HUES64 (cell line): ENCODE results near the gene CHI3L2.

Source experiments
- H3K27ac ChIP-seq: 2 replicates; pipeline ENCODE4 v1.7.0; 2013; ENCODE audit warnings: low read depth, low read length, inconsistent platforms
- H3K27me3 ChIP-seq: 2 replicates; pipeline ENCODE4 v1.6.1; 2013; ENCODE audit warnings: mild to moderate bottlenecking, low read length; ENCODE audit not compliant: insufficient read depth
- H3K36me3 ChIP-seq: 2 replicates; pipeline ENCODE4 v1.6.1; 2013; ENCODE audit warnings: mild to moderate bottlenecking, low read length; ENCODE audit not compliant: insufficient read depth
- H3K4me1 ChIP-seq: 2 replicates; pipeline ENCODE4 v1.6.1; 2013; ENCODE audit warnings: mild to moderate bottlenecking, low read length, moderate library complexity; ENCODE audit not compliant: insufficient read depth
- H3K4me3 ChIP-seq: 2 replicates; pipeline ENCODE4 v1.5.1; 2013; ENCODE audit warnings: mild to moderate bottlenecking, low read length, moderate library complexity
- H3K9ac ChIP-seq: 2 replicates; pipeline ENCODE4 v1.6.1; 2013; ENCODE audit warnings: mild to moderate bottlenecking, low read depth, low read length
- H3K9me3 ChIP-seq: 2 replicates; pipeline ENCODE4 v1.6.1; 2013; ENCODE audit warnings: low read depth, low read length; ENCODE audit not compliant: insufficient read depth
- WGBS: fragments of 150-250, 120-280 bp; methylation state at CpG from one replicate; pipeline ENCODE4 v1.1.7; 2013; ENCODE audit warnings: missing lambda C conversion rate; 5-methylcytosine and 5-hydroxymethylcytosine counted together

Gene CHI3L2

GRCh38 chr1:111195002-111195684, 32.4 kb upstream of the CHI3L2 start:
- Histone ChIP-seq H3K4me1 (no peaks in the 10 kb centered on the region), H3K4me3 (no peak overlapping the region), H3K27me3 (no peaks in the 10 kb centered on the region), H3K9me3 (no peaks in the 10 kb centered on the region), H3K9ac (no peak overlapping the region; the same call in 1 of the 2 replicates), H3K27ac (no peak overlapping the region), H3K36me3 (no peaks in the 10 kb centered on the region)
- WGBS: 91% methylated on average over 4 of the region's 4 CpGs

DNA sequence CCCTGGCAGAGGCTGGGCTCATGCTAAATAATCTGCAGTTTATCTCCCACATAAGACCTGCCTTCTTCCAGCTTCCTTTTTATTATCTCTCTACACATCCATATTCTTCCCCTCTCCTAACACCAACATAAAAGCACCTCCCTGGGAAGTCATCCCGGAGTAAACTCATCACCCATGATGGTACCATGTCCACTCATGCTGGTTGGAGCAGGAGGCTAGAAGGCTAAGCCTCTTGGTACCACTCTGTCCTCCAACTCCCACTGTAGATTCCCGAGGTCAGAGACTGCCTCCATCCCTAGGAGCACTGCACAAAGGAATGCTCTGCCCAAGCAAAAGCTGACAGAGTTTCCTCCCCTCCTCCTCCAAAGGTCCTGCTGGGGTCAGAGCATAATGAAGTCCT, 31.3 kb upstream of the CHI3L2 start:
- no peaks in the 10 kb centered on the region for H3K36me3 ChIP-seq
- 95% methylated on average over 2 of the region's 2 CpGs for WGBS

GRCh38 chr1:111197598-111198284, 29.8 kb upstream of the CHI3L2 start:
- Histone ChIP-seq H3K9me3 (no peaks in the 10 kb centered on the region), H3K9ac (no peak overlapping the region), H3K27ac (no peak overlapping the region), H3K27me3 (no peaks in the 10 kb centered on the region), H3K4me1 (no peaks in the 10 kb centered on the region), H3K36me3 (no peaks in the 10 kb centered on the region), H3K4me3 (no peak overlapping the region)
- WGBS: 60% methylated on average over 6 of the region's 6 CpGs

More for the DNA sequence above, 31.3 kb upstream of the CHI3L2 start:
- Histone ChIP-seq H3K27me3 (no peaks in the 10 kb centered on the region), H3K9me3 (no peaks in the 10 kb centered on the region), H3K27ac (no peak overlapping the region), H3K9ac (no peak overlapping the region), H3K4me1 (no peaks in the 10 kb centered on the region), H3K4me3 (no peak overlapping the region)

- H3K4me1 ChIP-seq: no peaks in the 10 kb centered on the region
- H3K9ac ChIP-seq: no peak overlapping the region
- no peaks in the 10 kb centered on the region for H3K36me3 ChIP-seq
- no peak overlapping the region for H3K27ac ChIP-seq
- H3K4me3 ChIP-seq: no peak overlapping the region
- H3K27me3 ChIP-seq: no peaks in the 10 kb centered on the region
- 93% methylated on average over 5 of the region's 5 CpGs for WGBS
- H3K9me3 ChIP-seq: no peaks in the 10 kb centered on the region
Observed at GRCh38 chr1:111198836-111199235, 28.7 kb upstream of the CHI3L2 start.

- 94% methylated on average over 2 of the region's 3 CpGs for WGBS
- no peak overlapping the region for H3K9ac ChIP-seq
- H3K4me3 ChIP-seq: no peak overlapping the region
- H3K36me3 ChIP-seq: no peaks in the 10 kb centered on the region
- H3K27ac ChIP-seq: no peak overlapping the region
- no peaks in the 10 kb centered on the region for H3K27me3 ChIP-seq
- H3K9me3 ChIP-seq: no peaks in the 10 kb centered on the region
- H3K4me1 ChIP-seq: no peaks in the 10 kb centered on the region
Observed at GRCh38 chr1:111199329-111199728, 28.2 kb upstream of the CHI3L2 start.

GRCh38 chr1:111199881-111200801, 27.4 kb upstream of the CHI3L2 start, which contains the start of gene DENND2D:
Gene DENND2D (minus strand): TSS chr1:111200646. CDS start chr1:111200459, 187 bp downstream.
- H3K4me3 ChIP-seq: no peak within 1 kb of the TSS
- H3K36me3 ChIP-seq: no peaks in the 10 kb centered on the region
- no peaks in the 10 kb centered on the region for H3K9me3 ChIP-seq
- H3K27me3 ChIP-seq: no peaks in the 10 kb centered on the region; the same call in 1 of the 2 replicates
- WGBS: 94% methylated on average over 17 of the region's 17 CpGs
- no peaks in the 10 kb centered on the region for H3K4me1 ChIP-seq
- H3K27ac ChIP-seq: no peak within 1 kb of the TSS
- H3K9ac ChIP-seq: no peak within 1 kb of the TSS

DNA sequence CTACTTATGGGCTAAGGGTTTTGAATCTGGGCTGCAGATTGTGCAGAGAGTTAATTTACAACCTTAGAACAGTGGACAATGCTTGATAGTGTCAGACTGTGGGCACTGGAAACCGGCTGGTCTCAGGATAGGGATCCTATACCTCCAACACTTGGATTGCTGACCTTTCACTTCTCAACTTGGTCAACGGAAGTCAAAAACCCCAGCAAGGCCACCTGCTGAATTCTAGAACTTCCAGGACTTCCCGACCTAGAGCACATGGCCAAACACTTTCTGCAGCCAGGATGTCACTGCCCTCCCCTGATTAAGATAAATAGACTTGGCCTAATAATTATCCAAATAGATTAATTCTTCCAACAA, 26.7 kb upstream of the CHI3L2 start:
- no peaks in the 10 kb centered on the region for H3K9me3 ChIP-seq
- H3K9ac ChIP-seq: no peak overlapping the region
- no peaks in the 10 kb centered on the region for H3K4me1 ChIP-seq
- no peaks in the 10 kb centered on the region for H3K36me3 ChIP-seq
- WGBS: 87% methylated on average over 3 of the region's 3 CpGs
- no peaks in the 10 kb centered on the region; the same call in 1 of the 2 replicates for H3K27me3 ChIP-seq
- no peak overlapping the region for H3K4me3 ChIP-seq
- H3K27ac ChIP-seq: no peak overlapping the region

GRCh38 chr1:111201275-111202090, 26.0 kb upstream of the CHI3L2 start:
- Histone ChIP-seq H3K4me1 (no peaks in the 10 kb centered on the region), H3K27ac (no peak overlapping the region), H3K9ac (no peak overlapping the region), H3K36me3 (no peaks in the 10 kb centered on the region), H3K9me3 (no peaks in the 10 kb centered on the region), H3K27me3 (no peaks in the 10 kb centered on the region; the same call in 1 of the 2 replicates), H3K4me3 (no peak overlapping the region)
- 81% methylated on average over 5 of the region's 5 CpGs for WGBS

- no peaks in the 10 kb centered on the region for H3K4me1 ChIP-seq
- no peaks in the 10 kb centered on the region for H3K36me3 ChIP-seq
- whole genome bisulfite sequencing: 89% methylated on average over 1 of the region's 1 CpG
- no peaks in the 10 kb centered on the region; the same call in 1 of the 2 replicates for H3K27me3 ChIP-seq
- no peak overlapping the region for H3K4me3 ChIP-seq
- no peak overlapping the region for H3K9ac ChIP-seq
- H3K27ac ChIP-seq: no peak overlapping the region
- H3K9me3 ChIP-seq: no peaks in the 10 kb centered on the region
Observed at GRCh38 chr1:111202366-111202706, 25.2 kb upstream of the CHI3L2 start.

DNA sequence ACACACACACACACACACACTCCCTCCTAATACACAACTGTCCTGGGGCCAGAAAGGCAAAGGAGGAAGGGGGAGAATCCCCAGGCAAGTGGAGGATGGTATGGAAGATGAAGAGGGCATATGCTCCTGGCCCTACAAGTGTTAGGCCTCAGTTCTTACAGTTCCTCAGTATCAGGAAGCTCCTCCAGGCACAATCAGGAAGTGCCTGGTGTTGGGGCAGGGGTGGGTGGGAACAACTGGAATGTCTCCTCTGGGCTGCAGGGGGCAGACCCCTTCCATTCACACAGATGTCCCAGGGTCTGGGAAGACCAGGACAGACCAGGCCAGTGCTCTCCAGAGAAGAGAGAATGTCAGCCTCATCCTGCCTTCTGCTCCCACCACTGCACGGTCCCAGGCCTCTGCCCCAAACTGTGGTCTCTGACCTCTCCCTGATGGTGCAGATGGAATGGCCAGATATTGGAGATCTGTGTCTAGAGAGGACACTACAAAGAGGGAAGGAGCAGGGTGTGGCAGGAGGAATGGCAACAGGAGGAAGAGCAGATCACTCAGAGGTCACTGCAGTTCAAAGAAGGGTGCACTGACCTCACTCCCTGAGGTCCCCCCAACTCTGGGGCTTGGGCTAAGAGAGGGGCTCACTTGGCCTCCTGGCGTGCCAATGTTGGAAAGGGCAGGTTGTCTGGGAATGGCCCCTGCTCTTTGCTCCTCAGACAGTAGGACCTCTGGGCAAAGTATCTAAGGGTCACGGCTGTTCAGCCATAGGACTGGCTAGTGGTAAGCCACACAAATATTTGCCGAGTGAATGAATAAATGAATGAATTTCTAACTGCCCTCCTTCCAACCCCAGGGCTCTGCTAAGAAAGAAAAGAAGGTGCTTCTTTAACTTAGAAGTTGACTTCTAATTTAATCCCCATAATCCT, 24.5 kb upstream of the CHI3L2 start:
- Histone ChIP-seq H3K27me3 (no peaks in the 10 kb centered on the region; the same call in 1 of the 2 replicates), H3K9ac (no peak overlapping the region), H3K4me1 (no peaks in the 10 kb centered on the region), H3K9me3 (no peaks in the 10 kb centered on the region), H3K27ac (no peak overlapping the region), H3K36me3 (no peaks in the 10 kb centered on the region), H3K4me3 (no peak overlapping the region)
- 89% methylated on average over 3 of the region's 4 CpGs for WGBS
